HG02852 (cell line): ENCODE data around the gene IGSF9.
A peak's percentile ranks its signal among the peaks of the same experiment; 100 is the strongest.

Experiments
- ATAC-seq: cut with Tn5 transposase; IDR thresholded peaks from one replicate; pipeline ENCODE4 v1.9.1; 2021; ENCODE audit warnings: mild to moderate bottlenecking, moderate library complexity; ENCODE audit not compliant: unreplicated experiment

IGSF9 gene

GRCh38 chr1:159973350-159973940, 28.0 kb upstream of the IGSF9 start:
- no peak for ATAC-seq

- ATAC-seq: no peak
These were observed 27.2 kb upstream of the IGSF9 start for GRCh38 chr1:159972443-159973205.

- ATAC-seq: no peak
These were observed 25.5 kb upstream of the IGSF9 start for GRCh38 chr1:159970932-159971342.

GRCh38 chr1:159968901-159969300, 23.5 kb upstream of the IGSF9 start:
- no peak for ATAC-seq

GRCh38 chr1:159965263-159965662, 19.9 kb upstream of the IGSF9 start:
- ATAC-seq: no peak

- no peak for ATAC-seq
These were observed 18.7 kb upstream of the IGSF9 start for GRCh38 chr1:159964144-159964543.

- no peak for ATAC-seq
These were observed 16.8 kb upstream of the IGSF9 start for GRCh38 chr1:159962176-159962575.

GRCh38 chr1:159961636-159962035, 16.2 kb upstream of the IGSF9 start:
- no peak for ATAC-seq

GRCh38 chr1:159960721-159961381, 15.4 kb upstream of the IGSF9 start:
- ATAC-seq: no peak

- ATAC-seq: peak; percentile 16
These were observed 14.0 kb upstream of the IGSF9 start for GRCh38 chr1:159959451-159959850.

GRCh38 chr1:159958719-159959380, 13.4 kb upstream of the IGSF9 start:
- peak; percentile 68 for ATAC-seq

GRCh38 chr1:159957824-159958268, 12.4 kb upstream of the IGSF9 start:
- no peak for ATAC-seq

GRCh38 chr1:159955456-159955855, 10.0 kb upstream of the IGSF9 start:
- ATAC-seq: no peak

- ATAC-seq: no peak
These were observed 8.4 kb upstream of the IGSF9 start, which contains the start of gene SLAMF9 for GRCh38 chr1:159953536-159954515. SLAMF9 (minus strand) TSS chr1:159954237; CDS start chr1:159954137, 100 bp downstream.

GRCh38 chr1:159952932-159953331, 7.5 kb upstream of the IGSF9 start:
- ATAC-seq: no peak

- ATAC-seq: no peak
These were observed 6.1 kb upstream of the IGSF9 start for GRCh38 chr1:159951551-159951950.

GRCh38 chr1:159951016-159951415, 5.6 kb upstream of the IGSF9 start:
- ATAC-seq: no peak

- no peak for ATAC-seq
These were observed 4.6 kb upstream of the IGSF9 start for GRCh38 chr1:159949981-159950381.

- no peak for ATAC-seq
These were observed 3.7 kb upstream of the IGSF9 start for GRCh38 chr1:159949123-159949522.

- ATAC-seq: no peak
These were observed 2.5 kb upstream of the IGSF9 start for GRCh38 chr1:159947942-159948341.
